ENCODE measurements around the gene ENKUR.

- TF ChIP-seq GATA2 (IDR thresholded peaks at IDR 0.05; ENCODE audit: low read depth, low read length), result no peak
- TF ChIP-seq GATA3 (IDR thresholded peaks at IDR 0.05; ENCODE audit: low read depth, low read length), result no peak
Observed at GRCh38 chr10:25057886-25058285, 41.9 kb upstream of the ENKUR start.

Measured in SH-SY5Y (cell line).